Bronchial smooth muscle cell (primary cell): ENCODE measurements around the gene RNF208. TPM values are rescaled to one million over a fixed set of nuclear protein-coding genes. Genes with fewer than 3 reads are reported as not detected.

Experiments
- total RNA-seq: library from RNA; depleted of rRNA; stranded (reverse); fragments of >200 nt; gene quantifications from 2 replicates; pipeline ENCODE4 v1.2.1, GENCODE V29; 2014

Gene RNF208, protein sequence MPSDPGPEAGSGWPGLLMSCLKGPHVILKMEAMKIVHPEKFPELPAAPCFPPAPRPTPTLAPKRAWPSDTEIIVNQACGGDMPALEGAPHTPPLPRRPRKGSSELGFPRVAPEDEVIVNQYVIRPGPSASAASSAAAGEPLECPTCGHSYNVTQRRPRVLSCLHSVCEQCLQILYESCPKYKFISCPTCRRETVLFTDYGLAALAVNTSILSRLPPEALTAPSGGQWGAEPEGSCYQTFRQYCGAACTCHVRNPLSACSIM
- total RNA-seq, result 0.09 and 0.16 TPM in 2 replicates

DNA sequence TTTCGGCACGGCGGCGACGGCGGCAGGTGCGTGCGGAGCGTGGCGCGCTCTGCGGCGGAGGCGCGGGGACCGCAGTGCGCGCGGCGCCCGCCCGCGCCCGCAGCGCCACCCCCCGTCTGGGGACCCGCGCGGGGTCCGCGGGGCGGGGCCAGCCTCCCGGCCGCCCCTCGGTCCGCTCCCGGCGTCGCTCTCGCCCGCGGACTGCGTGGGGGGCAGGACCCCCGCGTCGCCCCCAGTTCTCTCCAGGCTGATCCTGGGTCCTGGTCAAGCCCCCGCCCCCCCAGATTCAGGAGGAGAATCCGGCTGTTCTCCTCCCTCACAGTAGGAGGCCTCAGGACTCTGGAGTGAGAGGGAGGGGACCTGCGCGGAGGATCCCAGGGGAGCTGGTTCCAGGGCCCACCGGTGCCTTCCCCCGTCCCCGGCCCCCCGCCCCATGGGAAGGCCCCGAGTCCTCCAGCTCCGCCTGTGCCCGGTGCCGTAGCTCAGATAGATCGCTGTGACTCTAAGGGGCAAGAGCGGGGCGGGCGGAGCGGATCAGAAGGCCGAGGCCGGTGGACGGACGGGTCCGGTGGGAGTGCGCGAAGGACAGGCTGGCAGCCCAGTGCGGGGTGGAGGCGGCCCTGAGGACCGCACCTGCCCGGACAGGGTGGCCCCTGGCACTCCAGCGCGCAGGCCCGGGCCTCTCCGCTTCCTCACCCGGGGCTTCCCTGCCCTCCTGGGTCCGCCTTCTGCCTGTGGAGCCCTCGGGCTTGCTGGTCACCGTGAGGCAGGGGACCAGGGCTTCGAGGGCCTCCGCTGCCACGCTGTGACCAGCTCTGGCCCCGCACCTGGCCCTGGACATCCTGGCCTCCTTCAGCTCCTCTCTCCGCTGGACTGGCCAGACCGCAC is at the start of gene RNF208:
Gene RNF208 (minus strand): TSS at position 51 of the 888 bp plus-strand sequence. CDS start 1,028 bp downstream, outside the sequence.

DNA sequence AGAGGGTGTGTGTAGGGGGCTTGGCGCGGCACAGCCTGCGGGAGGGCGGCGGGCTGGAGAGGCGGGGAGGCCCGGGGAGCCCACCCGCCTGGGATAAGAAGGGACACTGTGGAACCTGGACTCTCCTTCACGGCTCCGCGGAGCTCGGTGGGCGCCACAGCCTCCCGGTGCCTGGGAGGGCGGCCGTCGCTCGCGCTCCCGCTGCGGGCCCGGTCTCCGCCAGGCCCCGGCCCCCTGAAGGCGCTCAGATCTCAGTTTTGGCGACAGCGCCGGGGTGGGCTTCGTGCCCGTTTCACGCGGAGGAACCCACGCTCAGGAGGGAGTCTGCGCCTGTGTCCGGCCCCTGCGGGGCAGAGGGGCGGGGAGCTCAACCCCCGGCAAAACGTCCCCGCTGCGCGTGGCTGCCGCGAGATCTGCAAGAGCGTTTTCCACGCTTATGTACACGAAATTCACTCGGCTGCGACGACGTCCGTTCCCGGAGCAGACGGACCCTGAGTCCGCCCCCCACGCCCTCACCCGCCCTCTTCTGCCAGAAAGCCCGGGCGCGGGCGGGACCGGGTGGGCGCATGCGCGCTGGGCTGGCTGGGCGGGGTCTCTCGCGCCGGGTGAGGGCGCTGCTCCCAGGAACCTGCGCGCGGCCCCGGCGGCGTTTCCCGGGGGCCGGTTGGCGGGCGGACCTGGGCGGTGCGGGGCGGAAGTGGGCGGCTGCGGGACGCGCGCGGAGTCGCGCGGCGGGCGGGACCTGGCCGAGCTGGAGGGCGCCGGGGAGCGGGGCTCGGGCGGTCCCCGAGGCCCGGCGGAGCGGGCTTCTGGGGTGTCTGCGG is 32.8 kb upstream of the RNF208 start, which contains the start of gene NELFB:
Gene NELFB (plus strand): TSS at position 704 of the 824 bp plus-strand sequence.

DNA sequence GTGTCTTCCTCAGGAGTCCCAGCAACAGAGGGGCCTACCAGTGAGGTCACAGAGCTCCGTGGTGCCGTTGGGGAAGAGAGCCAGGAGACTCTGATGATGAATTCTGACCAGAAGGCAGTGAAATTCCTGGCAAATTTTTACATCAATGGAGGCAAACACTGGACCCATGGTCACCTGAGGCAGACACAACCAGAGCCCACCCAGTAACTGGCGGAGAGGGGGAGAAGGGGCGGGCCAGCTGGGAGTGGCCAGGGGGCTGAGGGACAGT is 29.1 kb upstream of the RNF208 start, which contains the start of gene STPG3:
Gene STPG3 (plus strand): TSS at position 93 of the 268 bp plus-strand sequence. CDS start 1 bp downstream, at position 94.

DNA sequence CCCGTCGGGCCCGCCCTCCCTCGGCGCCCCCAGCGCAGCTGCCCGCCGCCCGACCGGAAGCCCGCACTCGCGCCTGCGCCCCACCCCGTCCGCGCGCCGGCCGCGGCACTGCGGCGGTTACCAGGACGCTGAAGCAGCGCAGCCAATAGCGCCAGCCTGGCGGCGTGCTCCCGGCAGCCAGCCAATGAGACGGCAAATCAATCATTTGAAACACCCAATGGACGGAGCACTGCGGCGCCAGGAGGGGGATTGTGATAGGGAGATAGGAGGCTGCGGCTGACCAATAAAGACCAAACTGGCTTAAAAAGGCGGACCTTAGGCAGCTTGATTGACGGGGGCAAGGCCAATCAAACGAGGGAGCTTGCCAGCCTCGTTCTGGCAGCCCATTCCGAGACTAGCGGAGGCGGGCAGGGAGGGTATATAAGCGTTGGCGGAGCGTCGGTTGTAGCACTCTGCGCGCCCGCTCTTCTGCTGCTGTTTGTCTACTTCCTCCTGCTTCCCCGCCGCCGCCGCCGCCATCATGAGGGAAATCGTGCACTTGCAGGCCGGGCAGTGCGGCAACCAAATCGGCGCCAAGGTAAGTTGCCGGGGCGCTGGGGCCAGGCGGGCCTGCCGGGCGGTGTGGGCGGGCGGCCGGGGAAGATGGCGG is 18.9 kb upstream of the RNF208 start, which contains the start of gene TUBB4B:
Gene TUBB4B (plus strand): TSS at position 447 of the 649 bp plus-strand sequence. CDS start 74 bp downstream, at position 521.

DNA sequence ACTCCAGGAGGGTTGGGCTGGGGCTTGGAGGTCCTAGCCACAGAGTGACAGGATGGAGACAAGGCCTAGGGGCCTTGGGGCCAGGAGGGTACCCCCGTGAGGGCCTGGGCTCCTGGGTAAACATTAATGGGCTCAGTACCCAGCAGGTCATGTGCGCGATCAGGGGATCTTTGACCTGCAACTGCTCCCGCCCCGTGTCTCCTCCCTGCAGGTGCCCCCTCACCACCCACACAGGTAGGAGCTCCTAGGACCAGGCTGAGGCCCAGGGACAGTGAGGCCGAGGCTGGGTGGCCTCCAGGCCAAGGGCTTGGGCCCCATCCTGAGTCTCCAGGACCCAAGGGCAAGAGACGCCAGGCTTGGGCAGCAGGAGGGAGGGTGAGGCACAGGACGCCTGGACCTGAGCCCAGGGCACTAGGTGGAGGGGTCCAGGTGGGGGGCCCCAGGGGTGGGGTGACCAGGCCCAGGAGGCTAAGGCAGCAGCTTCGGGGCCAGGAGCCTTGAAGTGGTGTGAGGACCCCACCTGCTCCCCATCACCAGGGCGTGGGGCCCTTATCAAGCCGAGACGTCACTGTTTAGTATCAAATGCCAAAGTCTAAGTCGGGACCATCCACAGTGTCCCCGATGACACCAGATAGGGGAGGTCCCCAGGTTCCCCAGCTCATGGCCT is 8.8 kb upstream of the RNF208 start, which contains the start of gene SLC34A3:
Gene SLC34A3 (plus strand): TSS at position 197 of the 667 bp plus-strand sequence. CDS start 802 bp downstream, outside the sequence.

DNA sequence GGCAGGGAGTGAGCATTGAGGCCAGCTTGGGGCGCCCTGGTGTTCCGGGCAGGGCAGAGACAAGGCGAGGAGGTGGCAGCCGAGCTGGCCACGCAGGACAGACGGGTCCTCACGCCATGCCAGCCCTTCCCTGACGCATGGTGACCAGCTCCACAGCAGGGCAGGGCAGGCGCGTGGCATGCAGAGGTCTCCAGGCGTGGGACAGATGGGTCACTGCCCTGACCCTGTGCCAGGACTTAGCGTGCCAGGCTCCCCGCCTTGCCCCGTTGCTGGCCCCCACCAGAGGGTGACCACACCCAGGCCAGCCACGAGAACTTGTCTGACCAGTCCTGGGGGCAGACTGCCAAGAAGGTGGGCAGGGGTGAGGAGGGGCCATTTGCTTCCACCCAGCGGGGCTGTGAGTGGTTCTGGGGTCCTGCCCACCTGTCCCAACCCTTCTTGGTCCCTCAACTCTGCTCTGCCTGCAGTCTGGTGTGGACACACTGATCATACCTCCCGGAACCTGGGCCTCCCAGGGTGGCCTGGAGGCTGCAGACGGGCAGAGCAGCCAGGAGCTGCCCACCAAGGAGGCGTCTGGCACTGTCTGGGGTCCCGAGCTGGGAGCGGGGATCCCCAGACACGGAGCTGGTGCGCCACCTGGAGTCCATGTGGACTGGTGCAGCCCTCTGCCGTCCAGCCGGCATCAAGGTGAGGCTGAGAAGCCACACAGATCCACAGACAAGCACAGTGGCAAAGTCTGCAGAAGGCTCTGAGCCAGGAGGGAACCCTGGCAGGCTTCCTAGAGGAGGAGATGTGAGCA is 5.2 kb upstream of the RNF208 start, which contains the start of gene RNF224:
Gene RNF224 (plus strand): TSS at position 449 of the 799 bp plus-strand sequence. CDS start 834 bp downstream, outside the sequence.

DNA sequence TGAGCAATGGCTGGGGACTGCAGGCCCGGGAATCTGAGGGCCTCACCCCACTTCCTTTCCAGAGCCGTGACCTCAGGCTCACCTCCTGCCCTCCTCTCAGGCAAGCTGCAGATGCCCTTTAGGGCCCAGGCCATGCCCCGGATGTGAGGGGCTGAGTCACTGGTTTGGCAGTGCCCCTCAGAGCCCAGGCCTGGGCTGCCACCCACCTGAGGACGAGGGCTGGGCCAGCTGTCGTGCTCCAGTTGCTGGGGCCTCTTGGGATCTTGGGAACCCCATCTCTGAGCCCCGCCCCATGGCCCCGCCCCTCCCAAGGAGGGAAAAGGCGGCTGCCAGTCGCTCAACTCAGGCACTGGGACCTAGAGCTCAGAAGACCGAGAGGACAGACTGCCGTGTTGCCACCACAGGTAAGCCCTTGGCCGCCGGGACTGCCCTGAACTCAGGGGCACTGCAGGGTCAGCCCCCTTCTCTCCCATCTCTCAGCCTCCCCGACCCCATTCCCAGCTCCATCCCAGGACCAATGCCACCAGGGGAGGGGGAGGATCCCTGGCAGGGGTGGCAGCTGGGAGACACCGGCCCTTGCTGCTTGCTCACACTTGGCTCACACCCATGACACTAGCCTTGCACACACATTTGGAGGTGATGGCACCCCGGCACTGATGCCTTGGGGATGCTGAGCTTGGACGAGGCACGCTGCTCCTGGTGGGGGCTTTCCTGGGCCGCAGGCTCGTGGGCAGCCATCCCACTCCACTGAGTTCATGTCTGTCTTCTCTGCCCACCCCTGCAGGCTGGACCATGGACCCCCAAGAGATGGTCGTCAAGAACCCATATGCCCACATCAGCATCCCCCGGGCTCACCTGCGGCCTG is 3.0 kb upstream of the RNF208 start, which contains the start of gene CYSRT1:
Gene CYSRT1 (plus strand): TSS at position 345 of the 865 bp plus-strand sequence. CDS start 448 bp downstream, at position 793.

DNA sequence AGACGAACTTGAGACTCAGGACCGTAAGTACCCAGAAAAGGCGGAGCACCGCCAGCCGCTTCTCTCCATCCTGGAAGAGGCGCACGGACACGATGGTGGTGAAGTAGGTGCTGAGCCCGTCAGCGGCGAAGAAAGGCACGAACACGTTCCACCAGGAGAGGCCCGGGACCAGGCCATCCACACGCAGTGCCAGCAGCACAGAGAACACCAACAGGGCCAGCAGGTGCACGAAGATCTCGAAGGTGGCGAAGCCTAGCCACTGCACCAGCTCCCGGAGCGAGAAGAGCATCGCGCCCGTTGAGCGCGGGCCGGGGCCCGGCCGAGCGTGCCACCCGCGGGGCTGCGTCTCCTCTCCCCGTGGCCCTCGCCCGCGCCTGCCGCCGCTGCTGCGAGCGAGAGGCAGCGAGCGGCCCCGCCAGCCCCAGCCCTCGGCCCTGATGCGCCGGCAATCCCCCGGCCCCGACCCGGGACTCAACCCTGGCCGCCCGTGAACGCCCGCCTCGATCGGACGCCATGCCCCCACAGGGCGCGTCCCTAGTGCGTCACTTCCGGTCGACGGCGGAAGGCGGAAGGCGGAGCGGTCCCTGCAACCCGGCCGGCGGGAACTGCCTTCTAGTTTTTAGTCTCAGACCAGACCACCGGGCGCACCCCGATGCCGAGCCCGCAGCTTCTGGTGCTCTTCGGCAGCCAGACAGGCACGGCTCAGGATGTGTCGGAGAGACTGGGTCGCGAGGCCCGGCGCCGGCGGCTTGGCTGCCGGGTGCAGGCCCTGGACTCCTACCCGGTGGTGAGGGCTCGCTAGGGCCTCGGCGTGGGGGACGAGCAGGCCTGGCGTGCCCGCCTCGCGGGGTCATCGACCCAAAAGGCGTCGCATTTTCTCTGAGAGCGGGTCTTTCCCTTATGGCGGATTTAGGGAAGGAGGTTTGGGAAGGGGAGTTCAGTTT is 16.6 kb downstream of the RNF208 start, which contains the start of the genes NDOR1 and TMEM203:
Gene NDOR1 (plus strand): TSS at position 575 of the 944 bp plus-strand sequence. CDS start 78 bp downstream, at position 653.
Gene TMEM203 (minus strand): TSS at position 523 of the 944 bp plus-strand sequence. CDS start 234 bp downstream, at position 289.

DNA sequence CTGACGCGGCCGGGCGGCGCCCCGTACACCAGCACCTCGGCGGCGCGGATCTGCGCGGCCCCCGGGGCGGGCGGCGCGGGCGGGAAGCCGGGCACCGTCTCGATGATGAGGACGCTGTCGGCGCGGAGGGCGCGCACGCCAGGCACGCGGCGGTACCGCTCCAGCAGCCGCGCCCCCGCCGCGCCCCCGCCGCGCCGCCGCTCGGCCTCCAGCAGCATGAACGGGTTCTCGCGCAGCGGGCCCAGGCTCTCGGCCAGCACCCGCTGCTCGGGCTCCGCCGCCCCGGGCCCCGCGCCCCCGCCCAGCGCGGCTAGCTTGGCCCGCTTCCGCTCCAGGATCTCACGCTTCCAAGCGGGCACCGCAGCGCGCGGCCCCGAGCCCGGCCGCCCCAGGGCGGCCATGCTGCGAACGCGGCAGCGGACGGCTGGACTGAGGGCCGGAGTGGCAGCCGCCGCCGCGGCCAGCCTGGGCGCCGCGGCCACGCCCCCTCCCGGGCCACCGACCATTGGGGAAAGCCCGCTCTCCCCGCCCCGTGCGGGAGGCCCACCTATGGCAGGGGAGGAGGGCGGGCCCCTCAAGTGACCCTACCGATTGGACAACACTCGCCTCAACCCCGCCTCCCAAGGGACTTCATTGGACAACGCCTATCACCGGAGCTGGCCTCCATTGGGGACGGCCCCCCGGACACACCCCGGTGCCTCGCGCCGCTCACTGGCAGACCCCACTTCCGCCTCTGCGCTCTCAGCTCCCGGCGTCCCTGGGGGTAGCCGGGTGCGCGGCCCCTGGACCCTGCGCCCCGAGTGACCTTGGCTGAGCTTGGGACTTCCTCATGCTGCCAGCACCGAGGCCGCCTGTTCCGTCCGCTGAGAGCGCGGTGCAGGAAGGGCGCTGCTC is 21.5 kb downstream of the RNF208 start, which contains the start of gene TPRN:
Gene TPRN (minus strand): TSS at position 431 of the 894 bp plus-strand sequence. CDS start 30 bp downstream, at position 401.

DNA sequence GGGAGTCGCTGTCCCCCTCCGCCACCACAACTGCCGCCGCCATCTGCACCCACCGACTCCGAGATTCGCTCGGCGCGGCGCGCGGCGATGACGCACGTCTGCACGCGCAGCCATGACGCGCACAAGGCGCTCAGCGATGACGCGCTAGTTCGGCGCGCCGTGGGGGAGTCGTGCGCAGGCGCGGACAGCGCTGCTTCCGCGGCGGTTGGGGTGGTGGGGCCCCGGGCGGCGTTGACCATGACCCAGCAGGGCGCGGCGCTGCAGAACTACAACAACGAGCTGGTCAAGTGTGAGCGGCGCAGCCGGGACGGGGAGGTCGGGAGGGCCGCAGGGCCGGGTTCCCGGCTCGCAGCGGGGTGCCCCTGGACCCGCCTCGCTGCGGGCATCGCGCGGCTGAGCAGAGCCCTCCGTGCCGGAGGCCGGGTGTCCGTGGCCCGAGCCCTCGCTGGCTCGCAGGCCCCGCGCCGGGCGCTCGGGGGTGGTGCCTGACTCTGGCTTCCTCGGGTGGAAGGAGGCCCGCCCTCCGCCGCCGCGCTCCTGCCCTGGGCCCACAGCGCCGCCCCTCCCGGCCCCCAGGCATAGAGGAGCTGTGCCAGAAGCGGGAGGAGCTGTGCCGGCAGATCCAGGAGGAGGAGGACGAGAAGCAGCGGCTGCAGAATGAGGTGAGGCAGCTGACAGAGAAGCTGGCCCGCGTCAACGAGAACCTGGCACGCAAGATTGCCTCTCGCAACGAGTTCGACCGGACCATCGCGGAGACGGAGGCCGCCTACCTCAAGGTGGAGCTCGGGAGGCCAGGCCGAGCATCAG is 33.3 kb downstream of the RNF208 start, which contains the start of the genes ANAPC2 and SSNA1:
Gene ANAPC2 (minus strand): TSS at position 71 of the 807 bp plus-strand sequence. CDS start 28 bp downstream, at position 43.
Gene SSNA1 (plus strand): TSS at position 187 of the 807 bp plus-strand sequence. CDS start 51 bp downstream, at position 238.

Other genes starting within 250 kb of the RNF208 start
- 0.79 and 6.0 TPM in 2 replicates for gene PTGDS, start 244.7 kb downstream of the RNF208 start, total RNA-seq
- gene LCNL1, start 239.2 kb downstream of the RNF208 start, total RNA-seq, result 0.16 and 0.34 TPM in 2 replicates
- 5.8 and 8.5 TPM in 2 replicates for gene PAXX, start 229.8 kb downstream of the RNF208 start, total RNA-seq
- gene CLIC3, start 225.7 kb downstream of the RNF208 start, total RNA-seq, result 6.8 and 8.2 TPM in 2 replicates
- 14.2 and 23.9 TPM in 2 replicates for gene ABCA2, start 194.0 kb downstream of the RNF208 start, total RNA-seq
- not detected in 2 replicates for gene FUT7, start 190.2 kb downstream of the RNF208 start, total RNA-seq
- 11.5 and 13.1 TPM in 2 replicates for gene NPDC1, start 176.1 kb downstream of the RNF208 start, total RNA-seq
- gene ENTPD2, start 168.2 kb downstream of the RNF208 start, total RNA-seq, result under 0.01 TPM in 1 of 2 replicates, not detected in the other
- 0.26 and 0.47 TPM in 2 replicates for gene SAPCD2, start 151.7 kb downstream of the RNF208 start, total RNA-seq
- 16.2 and 18.1 TPM in 2 replicates for gene UAP1L1, start 144.7 kb downstream of the RNF208 start, total RNA-seq
- gene MAN1B1, start 135.3 kb downstream of the RNF208 start, total RNA-seq, result 73.7 and 76.9 TPM in 2 replicates
- gene DPP7, start 107.5 kb downstream of the RNF208 start, total RNA-seq, result 67.8 and 115 TPM in 2 replicates
- under 0.01 TPM in 1 of 2 replicates, not detected in the other for gene GRIN1, start 83.1 kb downstream of the RNF208 start, total RNA-seq
- not detected in 2 replicates for gene LRRC26, start 52.2 kb downstream of the RNF208 start, total RNA-seq
- gene TMEM210, start 50.2 kb downstream of the RNF208 start, total RNA-seq, result not detected in 2 replicates
- gene ANAPC2, start 33.7 kb downstream of the RNF208 start, total RNA-seq, result 27.1 and 29.3 TPM in 2 replicates
- 58.4 and 64.2 TPM in 2 replicates for gene SSNA1, start 33.6 kb downstream of the RNF208 start, total RNA-seq
- gene TPRN, start 21.5 kb downstream of the RNF208 start, total RNA-seq, result 3.9 and 5.4 TPM in 2 replicates
- gene TMEM203, start 16.6 kb downstream of the RNF208 start, total RNA-seq, result 26.8 and 30.9 TPM in 2 replicates
- 2.2 and 2.3 TPM in 2 replicates for gene NDOR1, start 16.5 kb downstream of the RNF208 start, total RNA-seq
- gene CYSRT1, start 2.9 kb upstream of the RNF208 start, total RNA-seq, result 0.17 and 0.63 TPM in 2 replicates
- 0.09 TPM in 1 of 2 replicates, not detected in the other for gene RNF224, start 5.3 kb upstream of the RNF208 start, total RNA-seq
- gene SLC34A3, start 8.7 kb upstream of the RNF208 start, total RNA-seq, result not detected in 2 replicates
- gene TUBB4B, start 19.0 kb upstream of the RNF208 start, total RNA-seq, result 84.7 and 125 TPM in 2 replicates
- gene STPG3, start 29.0 kb upstream of the RNF208 start, total RNA-seq, result 0.16 TPM in 1 of 2 replicates, not detected in the other
- 39.2 and 49.2 TPM in 2 replicates for gene NELFB, start 33.1 kb upstream of the RNF208 start, total RNA-seq
- gene TOR4A, start 55.5 kb upstream of the RNF208 start, total RNA-seq, result 5.8 and 11.5 TPM in 2 replicates
- 0.09 and 0.16 TPM in 2 replicates for gene NRARP, start 80.0 kb upstream of the RNF208 start, total RNA-seq
- 8.0 and 9.5 TPM in 2 replicates for gene EXD3, start 200.9 kb upstream of the RNF208 start, total RNA-seq
- 0.26 and 0.95 TPM in 2 replicates for gene NOXA1, start 201.2 kb upstream of the RNF208 start, total RNA-seq
- gene ENTPD8, start 219.1 kb upstream of the RNF208 start, total RNA-seq, result under 0.01 TPM in 1 of 2 replicates, not detected in the other
- gene NSMF, start 237.1 kb upstream of the RNF208 start, total RNA-seq, result 10.5 and 11.3 TPM in 2 replicates